ENCODE results near the gene PKNOX2. TPM values are rescaled to one million over a fixed set of nuclear protein-coding genes. Genes with fewer than 3 reads are reported as not detected.

Gene PKNOX2
- total RNA-seq, 1 experiment from 2014 or later: 0.10 TPM

GRCh38 chr11:125379565-125379964, 215.0 kb downstream of the PKNOX2 start:
- no peak for DNase-seq (ENCODE audit: low spot score)

- DNase-seq (ENCODE audit: low spot score): no peak
These were observed 215.4 kb downstream of the PKNOX2 start for GRCh38 chr11:125379981-125380380.

- DNase-seq (ENCODE audit: low spot score): no peak
These were observed 216.3 kb downstream of the PKNOX2 start for GRCh38 chr11:125380756-125381445.

- DNase-seq (ENCODE audit: low spot score): no peak
These were observed 217.0 kb downstream of the PKNOX2 start for GRCh38 chr11:125381499-125382044.

GRCh38 chr11:125382314-125382791, 217.8 kb downstream of the PKNOX2 start:
- no peak for DNase-seq (ENCODE audit: low spot score)

DNA sequence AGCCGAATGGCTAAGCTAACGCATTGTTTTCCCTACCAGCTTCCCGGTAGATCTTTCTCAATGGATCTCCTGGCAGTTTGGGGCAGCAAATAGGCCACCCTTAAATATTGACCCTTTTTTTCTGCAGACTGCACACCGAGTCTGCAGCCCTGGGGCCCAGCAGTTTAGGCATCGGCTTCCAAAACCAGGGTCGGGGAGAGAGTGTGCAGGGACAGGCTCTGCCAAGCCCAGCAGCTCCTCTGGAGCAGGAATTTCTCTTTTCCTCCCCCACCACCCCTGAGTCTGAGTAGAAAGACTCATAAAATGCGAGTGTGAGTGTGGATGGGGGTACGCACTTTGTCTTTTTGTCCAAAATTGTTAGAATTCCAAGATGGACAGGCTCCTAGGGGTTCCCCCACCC, 218.3 kb downstream of the PKNOX2 start:
- DNase-seq (ENCODE audit: low spot score): no peak

DNA sequence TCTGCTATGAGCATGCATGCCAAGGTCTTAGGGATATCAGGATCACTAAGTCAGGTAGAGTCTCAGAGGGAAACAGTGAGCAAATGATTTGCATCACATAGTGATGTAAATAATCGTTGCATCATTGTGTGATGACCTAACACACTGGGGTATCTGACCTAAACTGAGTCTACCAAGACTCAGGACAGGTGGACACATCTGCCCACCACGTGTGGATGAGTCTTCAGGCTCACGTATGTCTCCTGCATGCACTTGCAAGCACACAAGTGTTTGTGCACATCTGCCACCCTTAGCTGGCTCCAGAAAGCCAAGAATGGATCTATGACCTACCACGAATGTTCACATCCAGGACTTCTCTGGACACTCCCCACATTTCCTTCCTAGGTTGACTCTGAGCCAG, 220.3 kb downstream of the PKNOX2 start:
- no peak for DNase-seq (ENCODE audit: low spot score)

DNA sequence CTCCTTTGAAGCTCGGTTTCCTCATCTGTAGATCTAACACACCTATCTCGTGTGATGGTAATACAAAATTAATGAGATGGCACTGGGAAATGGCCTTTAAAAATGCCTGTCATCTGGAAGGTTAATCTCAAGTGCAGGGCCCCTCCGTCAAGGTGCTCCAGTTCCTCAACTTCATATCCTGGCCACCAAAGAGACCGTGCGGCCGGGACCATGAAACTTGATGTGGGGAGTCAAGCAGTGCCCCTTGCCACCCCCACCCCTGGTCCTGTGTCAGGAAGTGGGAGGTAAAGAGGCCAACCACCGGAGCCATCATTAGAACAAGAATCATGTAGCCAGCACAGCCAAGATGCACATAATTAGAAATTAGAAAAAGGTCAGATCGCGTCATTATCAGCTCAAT, 223.3 kb downstream of the PKNOX2 start:
- no peak for DNase-seq (ENCODE audit: low spot score)

DNA sequence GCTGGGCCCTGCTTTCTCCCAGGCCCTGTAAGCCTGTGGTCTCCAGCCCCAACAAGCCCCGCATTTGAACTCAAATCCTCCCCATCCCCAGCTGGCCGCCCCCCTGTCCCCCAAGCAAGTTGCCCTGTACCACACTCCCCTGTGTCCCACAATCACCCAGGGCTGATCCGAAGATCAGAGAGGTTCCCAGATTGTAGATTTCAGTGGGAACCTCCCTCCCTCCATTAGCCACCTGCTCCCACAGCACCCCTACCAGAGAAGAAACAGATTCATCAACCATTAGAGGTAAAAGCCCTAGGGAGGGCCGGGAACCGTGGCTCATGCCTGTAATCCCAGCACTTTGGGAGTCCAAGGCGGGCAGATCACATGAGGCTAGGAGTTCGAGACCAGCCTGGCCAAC, 224.1 kb downstream of the PKNOX2 start:
- DNase-seq (ENCODE audit: low spot score): no peak

- DNase-seq (ENCODE audit: low spot score): no peak
These were observed 225.0 kb downstream of the PKNOX2 start for GRCh38 chr11:125389339-125390166.

DNA sequence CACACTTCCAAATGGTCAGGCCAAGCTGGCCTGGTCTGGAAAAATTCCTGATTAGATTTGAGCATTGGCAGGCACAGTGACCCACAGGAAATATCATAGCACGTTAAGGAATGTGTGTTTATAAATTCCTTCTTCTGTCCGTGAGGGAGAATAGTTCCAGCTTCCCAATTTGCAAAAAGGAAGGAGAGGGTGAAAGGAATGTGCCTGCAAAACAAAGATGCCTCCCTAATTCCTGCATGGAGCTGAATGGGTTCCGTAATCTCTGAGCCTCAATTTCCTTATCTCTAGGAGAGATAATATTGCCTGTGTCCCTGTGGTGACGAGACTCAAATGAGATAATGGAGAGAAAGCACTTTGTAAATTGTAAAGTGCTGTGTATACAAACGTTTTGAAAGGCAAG, 226.4 kb downstream of the PKNOX2 start:
- no peak for DNase-seq (ENCODE audit: low spot score)

DNA sequence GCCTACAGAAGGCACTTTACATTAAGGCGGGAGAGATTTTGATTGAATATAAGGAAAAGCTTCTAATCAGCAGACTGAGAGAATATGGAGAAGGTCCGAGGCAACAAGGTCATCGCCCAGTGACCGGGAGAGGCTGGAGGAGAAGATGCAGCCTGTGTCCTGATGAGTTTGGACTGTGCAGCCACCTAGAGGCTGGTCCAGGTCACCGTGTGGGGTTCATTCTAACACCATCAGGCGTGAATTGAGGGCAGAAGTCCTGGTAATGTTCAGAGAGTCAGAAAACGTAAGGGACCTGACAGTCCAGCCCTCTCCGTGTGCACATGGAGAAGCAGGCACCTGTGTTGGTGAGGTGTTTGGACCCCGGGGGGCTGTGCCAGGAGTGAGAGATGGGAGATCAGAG, 228.8 kb downstream of the PKNOX2 start:
- no peak for DNase-seq (ENCODE audit: low spot score)

DNA sequence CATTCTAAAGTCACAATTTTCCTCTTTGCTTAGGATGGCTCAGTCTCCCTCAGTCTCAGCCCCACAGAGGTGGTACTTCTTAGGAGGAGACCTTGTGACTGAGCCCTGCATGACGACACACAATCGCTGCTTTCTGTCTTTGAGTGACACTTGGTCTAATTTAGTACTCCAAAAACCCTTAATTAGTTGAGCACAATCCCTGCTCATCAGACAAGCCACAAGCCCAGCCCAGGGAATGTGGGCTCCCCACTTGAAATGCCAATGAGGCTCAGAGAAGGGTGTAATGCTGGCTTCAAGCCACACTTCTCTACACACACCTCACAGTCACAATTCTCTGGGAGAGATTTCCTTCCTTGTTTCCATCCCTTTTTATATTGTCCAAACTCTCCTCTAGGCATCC, 229.7 kb downstream of the PKNOX2 start:
- no peak for DNase-seq (ENCODE audit: low spot score)

DNA sequence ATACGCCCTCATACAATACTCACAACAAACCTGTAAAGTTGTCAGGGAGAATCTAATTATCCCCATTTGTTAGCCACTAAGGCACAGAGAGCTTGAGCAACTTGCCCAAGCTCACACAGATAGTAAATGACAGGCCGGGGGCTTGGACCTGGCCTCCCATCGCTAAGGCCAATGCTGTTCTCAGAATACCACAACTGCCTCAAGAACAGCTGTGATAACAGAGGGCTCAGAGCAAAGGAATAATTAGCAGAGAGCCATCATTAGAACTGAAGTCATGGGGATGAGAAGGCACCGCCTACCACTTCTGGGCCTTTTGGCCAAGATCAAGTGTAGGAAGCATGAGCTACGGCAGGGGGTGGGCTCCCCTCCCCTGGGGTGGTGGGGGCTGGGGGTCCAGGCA, 232.9 kb downstream of the PKNOX2 start:
- DNase-seq (ENCODE audit: low spot score): no peak

DNA sequence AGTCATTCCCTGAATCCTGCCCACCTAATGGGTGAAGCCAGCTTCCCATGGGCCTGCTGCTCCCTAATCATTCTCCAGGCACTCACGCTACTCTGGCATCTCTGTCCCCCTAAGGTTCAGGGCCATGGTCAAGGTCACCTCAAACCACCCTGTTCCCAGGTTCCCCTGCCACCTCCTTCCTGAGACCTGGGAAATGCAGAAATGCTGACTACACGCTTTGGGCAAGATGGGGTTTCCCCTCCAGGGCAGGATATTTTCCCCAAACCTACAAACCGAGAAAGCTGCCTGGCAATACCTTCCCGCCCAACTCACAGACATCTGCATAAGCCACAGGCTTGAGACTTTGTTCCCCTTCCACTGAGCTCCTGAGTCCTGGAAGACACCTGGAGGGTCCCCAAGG, 233.9 kb downstream of the PKNOX2 start:
- no peak for DNase-seq (ENCODE audit: low spot score)

GRCh38 chr11:125398994-125399640, 234.6 kb downstream of the PKNOX2 start:
- no peak for DNase-seq (ENCODE audit: low spot score)

DNA sequence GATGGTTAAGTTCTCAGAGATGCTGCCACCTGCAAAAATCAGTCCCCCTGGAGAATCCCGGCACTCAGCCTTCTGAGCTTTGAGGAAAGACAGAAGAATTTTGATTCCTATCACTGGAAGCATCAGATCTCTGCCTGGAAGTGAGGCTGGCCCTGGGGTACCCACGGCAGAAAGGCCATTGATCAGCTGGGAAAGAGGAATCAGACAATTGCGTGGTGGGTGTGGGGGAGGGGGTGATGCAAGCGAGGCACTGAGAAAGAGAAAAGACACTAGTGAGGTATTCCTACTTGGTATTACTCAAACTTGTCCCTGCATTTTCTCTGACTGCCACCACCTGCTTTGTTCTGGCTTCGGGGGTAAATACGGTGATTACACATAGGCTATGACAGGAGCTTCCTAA, 235.4 kb downstream of the PKNOX2 start:
- DNase-seq (ENCODE audit: low spot score): no peak

- no peak for DNase-seq (ENCODE audit: low spot score)
These were observed 236.7 kb downstream of the PKNOX2 start for GRCh38 chr11:125401235-125401634.

GRCh38 chr11:125401746-125402145, 237.2 kb downstream of the PKNOX2 start:
- no peak for DNase-seq (ENCODE audit: low spot score)

- DNase-seq (ENCODE audit: low spot score): no peak
These were observed 237.9 kb downstream of the PKNOX2 start for GRCh38 chr11:125402435-125402834.

GRCh38 chr11:125404157-125404810, 239.7 kb downstream of the PKNOX2 start:
- no peak for DNase-seq (ENCODE audit: low spot score)
